Cardiac muscle cell (in vitro differentiated cells and primary cell): Measurements from ENCODE around the gene PLEKHM2. TPM values are rescaled to one million over a fixed set of nuclear protein-coding genes. Genes with fewer than 3 reads are reported as not detected.

Experiments
- DNase-seq, 2 donors: peaks; one replicate each; pipeline versions ENCODE4 v3.0.0 to v3.0.0-alpha.2; 2010 to 2017; ENCODE audit warnings: low read depth in 1 of 2, low spot score in 1 of 2
- H3K27ac ChIP-seq: fragments of 200-600 bp; sonication (generic); 2 replicates; pipeline ENCODE4 v1.5.1; 2016
- H3K27me3 ChIP-seq: fragments of 200-600 bp; sonication (generic); 2 replicates; pipeline ENCODE4 v1.6.0; 2016; ENCODE audit warnings: control low read depth
- H3K36me3 ChIP-seq: fragments of 200-600 bp; sonication (generic); 2 replicates; pipeline ENCODE4 v1.5.1; 2016; ENCODE audit warnings: control low read depth
- H3K4me1 ChIP-seq: fragments of 200-600 bp; sonication (generic); 2 replicates; pipeline ENCODE4 v1.8.1; 2017; ENCODE audit warnings: low read depth, mild to moderate bottlenecking, mixed run types
- H3K4me3 ChIP-seq: fragments of 200-600 bp; sonication (generic); 2 replicates; pipeline ENCODE4 v1.5.1; 2016; ENCODE audit warnings: mild to moderate bottlenecking
- H3K9me3 ChIP-seq: fragments of 200-600 bp; sonication (generic); 2 replicates; pipeline ENCODE4 v1.5.1; 2017; ENCODE audit warnings: low read depth, mild to moderate bottlenecking, control low read depth
- polyA plus RNA-seq: library from polyadenylated mRNA; unstranded; fragments of >200 nt; fragmentation: Nextera tagmentation; extraction: Ambion mirVana; gene quantifications from 2 replicates; pipeline ENCODE4 v1.2.1, GENCODE V29; 2016
- total RNA-seq: library from RNA; depleted of rRNA; stranded (reverse); fragments of >200 nt; gene quantifications from 2 replicates; pipeline ENCODE4 v1.2.3, GENCODE V29; 2016
- TF ChIP-seq, protein P1 (sequence below): IDR thresholded peaks from 2 replicates; pipeline ENCODE4 v1.5.1; 2012; ENCODE audit warnings: low read depth, mild to moderate bottlenecking, low read length

The PLEKHM2 gene
- total and polyA plus RNA-seq, 2 experiments from 2014 or later, result 56.8 to 99.8 TPM

DNA sequence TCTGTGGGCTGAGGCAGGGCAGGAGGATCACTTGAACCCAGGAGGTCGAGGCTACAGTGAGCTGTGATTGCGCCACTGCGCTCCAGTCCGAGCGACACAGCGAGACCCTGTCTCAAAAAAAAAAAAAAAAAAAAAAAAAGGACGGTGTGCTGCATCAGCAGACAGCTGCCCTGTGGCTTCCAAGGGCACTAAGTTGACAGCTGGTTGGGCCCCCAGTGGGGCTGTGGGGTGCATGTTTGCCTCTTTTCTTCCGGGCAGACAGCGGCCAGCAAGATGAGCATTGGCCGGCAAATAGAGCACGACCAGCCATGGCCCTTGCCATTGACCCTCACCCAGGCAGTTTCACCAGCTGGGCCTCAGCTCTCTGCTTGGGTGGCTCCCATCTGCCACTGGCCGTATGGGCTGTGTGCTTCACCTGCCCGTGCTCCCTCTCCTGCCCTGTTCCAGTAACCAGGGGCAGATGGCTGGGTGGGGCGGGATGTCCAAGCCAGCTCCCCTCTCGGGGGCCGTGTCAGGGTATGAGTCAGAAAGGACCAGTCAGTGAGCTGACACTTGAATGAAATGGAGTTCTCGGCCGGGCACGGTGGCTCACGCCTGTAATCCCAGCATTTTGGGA lies 39.6 kb downstream of the PLEKHM2 start:
- H3K36me3 ChIP-seq, result peaks cover 56% of the 10 kb centered on the region

GRCh38 chr1:15724949-15725880 lies 41.1 kb downstream of the PLEKHM2 start:
- no peaks in the 10 kb centered on the region for H3K4me1 ChIP-seq
- H3K9me3 ChIP-seq, result no peaks in the 10 kb centered on the region
- H3K27me3 ChIP-seq, result no peaks in the 10 kb centered on the region
- H3K4me3 ChIP-seq, result no peak overlapping the region
- H3K27ac ChIP-seq, result no peak overlapping the region
- no peak for DNase-seq
- TF ChIP-seq, protein P1, sequence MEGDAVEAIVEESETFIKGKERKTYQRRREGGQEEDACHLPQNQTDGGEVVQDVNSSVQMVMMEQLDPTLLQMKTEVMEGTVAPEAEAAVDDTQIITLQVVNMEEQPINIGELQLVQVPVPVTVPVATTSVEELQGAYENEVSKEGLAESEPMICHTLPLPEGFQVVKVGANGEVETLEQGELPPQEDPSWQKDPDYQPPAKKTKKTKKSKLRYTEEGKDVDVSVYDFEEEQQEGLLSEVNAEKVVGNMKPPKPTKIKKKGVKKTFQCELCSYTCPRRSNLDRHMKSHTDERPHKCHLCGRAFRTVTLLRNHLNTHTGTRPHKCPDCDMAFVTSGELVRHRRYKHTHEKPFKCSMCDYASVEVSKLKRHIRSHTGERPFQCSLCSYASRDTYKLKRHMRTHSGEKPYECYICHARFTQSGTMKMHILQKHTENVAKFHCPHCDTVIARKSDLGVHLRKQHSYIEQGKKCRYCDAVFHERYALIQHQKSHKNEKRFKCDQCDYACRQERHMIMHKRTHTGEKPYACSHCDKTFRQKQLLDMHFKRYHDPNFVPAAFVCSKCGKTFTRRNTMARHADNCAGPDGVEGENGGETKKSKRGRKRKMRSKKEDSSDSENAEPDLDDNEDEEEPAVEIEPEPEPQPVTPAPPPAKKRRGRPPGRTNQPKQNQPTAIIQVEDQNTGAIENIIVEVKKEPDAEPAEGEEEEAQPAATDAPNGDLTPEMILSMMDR, result no peak
- peaks cover 61% of the 10 kb centered on the region for H3K36me3 ChIP-seq

More for the DNA sequence above, 39.6 kb downstream of the PLEKHM2 start:
- Histone ChIP-seq H3K4me1 (no peaks in the 10 kb centered on the region), H3K27ac (no peak overlapping the region), H3K4me3 (no peak overlapping the region), H3K9me3 (no peaks in the 10 kb centered on the region), H3K27me3 (no peaks in the 10 kb centered on the region)
- no peak for DNase-seq
- TF ChIP-seq, protein P1, result no peak

DNA sequence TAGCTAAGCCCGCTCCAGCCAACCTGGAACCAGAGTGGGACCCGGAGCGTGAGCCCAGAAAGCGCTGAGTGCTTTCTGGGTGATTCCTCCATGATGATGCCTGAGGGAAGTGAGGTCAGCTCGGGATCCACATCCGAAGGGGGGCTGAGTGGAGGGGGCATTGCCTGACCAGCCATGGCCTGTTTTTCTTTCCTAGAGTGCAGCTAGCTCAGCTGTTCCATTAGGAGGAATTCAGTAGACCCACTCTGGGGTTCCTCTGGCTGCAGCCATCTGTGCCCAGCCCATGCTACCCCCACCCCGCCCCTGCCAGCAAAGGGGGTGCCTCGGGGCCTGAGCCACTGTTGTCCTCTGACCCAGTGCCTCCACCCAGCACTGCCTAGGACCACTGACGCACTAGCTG lies 42.4 kb downstream of the PLEKHM2 start:
- no peak overlapping the region for H3K4me3 ChIP-seq
- no peaks in the 10 kb centered on the region for H3K4me1 ChIP-seq
- no peaks in the 10 kb centered on the region for H3K9me3 ChIP-seq
- H3K27me3 ChIP-seq, result no peaks in the 10 kb centered on the region
- no peak for DNase-seq
- TF ChIP-seq, protein P1, result no peak
- no peak overlapping the region for H3K27ac ChIP-seq
- peaks cover 61% of the 10 kb centered on the region for H3K36me3 ChIP-seq

- no peaks in the 10 kb centered on the region for H3K9me3 ChIP-seq
- peaks cover 60% of the 10 kb centered on the region for H3K36me3 ChIP-seq
Measured at GRCh38 chr1:15727021-15727420, 42.9 kb downstream of the PLEKHM2 start.

GRCh38 chr1:15727424-15727823 lies 43.3 kb downstream of the PLEKHM2 start:
- Histone ChIP-seq H3K27ac (no peak overlapping the region), H3K4me1 (no peaks in the 10 kb centered on the region), H3K36me3 (peaks cover 63% of the 10 kb centered on the region), H3K27me3 (no peaks in the 10 kb centered on the region), H3K9me3 (no peaks in the 10 kb centered on the region), H3K4me3 (no peak overlapping the region)
- DNase-seq, result no peak
- TF ChIP-seq, protein P1, result no peak

More at GRCh38 chr1:15727021-15727420, 42.9 kb downstream of the PLEKHM2 start:
- H3K4me1 ChIP-seq, result no peaks in the 10 kb centered on the region
- DNase-seq, result no peak
- no peak overlapping the region for H3K4me3 ChIP-seq
- TF ChIP-seq, protein P1, result no peak
- no peaks in the 10 kb centered on the region for H3K27me3 ChIP-seq
- no peak overlapping the region for H3K27ac ChIP-seq
